Measurements from ENCODE around the gene TRIM46. TPM values are rescaled to one million over a fixed set of nuclear protein-coding genes. Genes with fewer than 3 reads are reported as not detected.
"Not testable (repeated sequence)": the region's sequence is repeated elsewhere in the genome, so short reads cannot be mapped to it uniquely, and the experiment has no call there.

The TRIM46 gene
- total RNA-seq, 1 donor from 2014 or later, result 15.2 TPM

GRCh38 chr1:155135415-155136028, 38.1 kb upstream of the TRIM46 start, which contains the start of gene SLC50A1:
SLC50A1 (plus strand) TSS chr1:155135852; CDS start chr1:155135912, 60 bp downstream.
- intact Hi-C loops (cut with micrococcal nuclease), result loop anchor here (1.0 to 2.0 kb wide), 3 partner anchors 37 to 72 kb away; partner anchors contain the start of genes EFNA4, KRTCAP2 and TRIM46

- intact Hi-C loops (cut with micrococcal nuclease), result no loop called here
Measured at GRCh38 chr1:155136748-155137147, 36.9 kb upstream of the TRIM46 start.

- intact Hi-C loops (cut with micrococcal nuclease), result no loop called here
Measured at GRCh38 chr1:155137154-155137949, 36.3 kb upstream of the TRIM46 start.

DNA sequence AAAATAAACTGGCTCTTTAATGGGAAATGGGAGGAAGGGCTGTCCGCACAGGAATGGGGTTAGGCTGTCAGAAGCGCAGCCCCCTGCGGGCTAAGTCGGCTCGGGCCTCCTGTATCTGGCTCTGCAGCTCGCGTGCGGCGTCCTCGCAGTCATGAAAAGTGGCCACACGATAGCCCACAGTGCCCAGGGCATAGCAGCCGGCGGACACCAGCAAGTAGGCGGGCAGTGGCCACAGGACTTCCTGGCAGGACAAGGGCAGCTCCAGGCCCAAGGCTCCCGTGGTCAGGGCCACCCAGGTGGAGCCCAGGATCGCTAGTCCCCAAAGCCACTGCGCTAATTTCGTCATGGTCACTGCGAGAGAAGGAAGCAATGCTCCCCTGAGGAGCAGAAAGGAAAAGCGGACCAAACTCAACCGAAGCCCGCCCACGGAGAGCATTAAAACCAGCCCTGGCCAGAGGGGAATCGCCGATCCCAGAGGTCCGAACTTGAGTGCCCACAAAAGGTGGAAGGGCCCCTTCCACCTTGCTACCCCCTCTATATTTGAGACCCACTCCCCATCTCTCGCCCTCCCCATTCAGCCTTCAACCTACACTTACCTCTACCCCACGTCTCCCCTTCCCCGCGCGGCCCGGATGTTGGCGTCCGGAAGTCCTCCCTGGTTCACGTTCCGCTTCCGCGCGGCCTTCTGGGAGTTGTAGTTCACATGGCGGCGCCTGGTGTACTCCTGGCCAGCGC, 33.6 kb upstream of the TRIM46 start, which contains the start of gene DPM3:
Gene DPM3, minus strand, starts transcription at position 637 of the 735 bp plus-strand sequence. Its CDS starts 291 bp downstream, at position 346.
- intact Hi-C loops (cut with micrococcal nuclease), result no loop called here

- intact Hi-C loops (cut with micrococcal nuclease), result no loop called here
Measured at GRCh38 chr1:155140630-155140953, 33.1 kb upstream of the TRIM46 start.

DNA sequence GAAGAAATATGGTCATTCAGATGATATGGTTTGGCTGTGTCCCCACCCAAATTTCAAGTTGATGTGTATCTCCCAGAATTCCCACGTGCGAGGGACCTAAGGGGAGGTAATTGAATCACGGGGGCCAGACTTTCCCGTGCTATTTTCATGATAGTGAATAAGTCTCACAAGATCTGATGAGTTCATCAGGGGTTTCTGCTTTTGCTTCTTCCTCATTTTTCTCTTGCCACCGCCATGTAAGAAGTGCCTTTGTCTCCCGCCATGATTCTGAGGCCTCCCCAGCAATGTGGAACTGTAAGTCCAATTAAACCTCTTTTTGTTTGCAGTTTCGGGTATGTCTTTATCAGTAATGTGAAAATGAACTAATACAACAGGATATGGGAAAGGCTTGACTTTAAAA, 31.9 kb upstream of the TRIM46 start:
- intact Hi-C loops (cut with micrococcal nuclease), result no loop called here

DNA sequence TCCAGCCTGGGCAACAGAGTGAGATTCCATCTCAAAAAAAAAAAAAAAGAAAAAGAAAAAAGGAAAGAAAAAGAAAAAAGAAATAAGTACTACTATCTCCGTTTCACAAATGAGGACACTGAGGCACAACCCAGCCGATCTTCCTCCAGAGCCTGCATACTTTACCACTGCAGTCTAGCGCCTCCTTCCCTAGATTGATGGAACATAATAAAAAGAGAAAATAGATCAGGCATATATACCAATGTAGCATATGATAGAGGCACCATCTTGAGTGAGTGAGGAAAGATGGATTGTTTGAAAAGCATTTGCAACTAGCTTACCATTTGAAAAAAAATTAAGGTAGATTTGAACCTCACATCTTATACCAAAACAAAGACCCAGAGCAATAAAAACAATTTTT, 28.2 kb upstream of the TRIM46 start:
- intact Hi-C loops (cut with micrococcal nuclease), result no loop called here

- intact Hi-C loops (cut with micrococcal nuclease), result not testable (repeated sequence)
Measured at GRCh38 chr1:155155996-155156643, 17.5 kb upstream of the TRIM46 start.

DNA sequence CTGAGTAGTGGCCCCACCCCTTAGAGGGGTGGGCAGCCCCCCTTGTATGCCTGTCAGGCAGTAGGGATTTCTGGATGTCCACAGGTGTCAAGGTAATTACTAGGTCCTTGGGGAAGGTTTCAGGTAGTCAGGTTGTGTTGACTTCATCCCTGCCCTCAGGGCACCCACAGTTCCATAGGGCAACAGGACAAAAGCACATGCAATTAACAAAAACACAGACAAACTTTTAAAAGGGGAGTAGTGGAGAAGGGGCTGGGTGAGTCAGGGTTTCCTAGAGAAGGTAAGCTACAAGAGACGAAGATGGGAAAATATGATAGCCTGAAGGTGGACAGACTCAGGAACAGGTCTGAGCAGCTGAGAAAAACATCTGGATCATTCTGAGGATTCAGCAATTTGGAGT, 14.7 kb upstream of the TRIM46 start:
- intact Hi-C loops (cut with micrococcal nuclease), result no loop called here

DNA sequence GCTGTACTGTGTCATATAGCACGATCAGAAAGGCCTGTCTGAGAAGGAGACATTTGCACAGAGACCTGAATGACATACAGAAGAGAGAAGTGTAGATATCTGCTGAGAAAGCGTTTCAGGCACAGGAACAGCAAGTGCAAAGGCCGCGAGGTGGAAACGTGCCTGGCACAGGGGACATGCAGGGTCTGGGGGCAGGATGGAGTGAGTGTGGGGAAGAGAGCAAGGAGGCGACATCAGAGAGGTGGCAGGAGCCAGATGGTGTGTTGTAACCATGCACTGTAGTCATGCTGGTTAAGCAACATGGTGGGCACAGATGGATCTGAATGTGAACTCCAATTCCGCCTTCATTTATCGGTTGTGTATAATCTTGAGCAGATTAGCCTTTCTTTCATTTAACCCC, 13.5 kb upstream of the TRIM46 start:
- intact Hi-C loops (cut with micrococcal nuclease), result no loop called here

GRCh38 chr1:155162631-155163030, 11.0 kb upstream of the TRIM46 start:
- intact Hi-C loops (cut with micrococcal nuclease), result not testable (repeated sequence)

DNA sequence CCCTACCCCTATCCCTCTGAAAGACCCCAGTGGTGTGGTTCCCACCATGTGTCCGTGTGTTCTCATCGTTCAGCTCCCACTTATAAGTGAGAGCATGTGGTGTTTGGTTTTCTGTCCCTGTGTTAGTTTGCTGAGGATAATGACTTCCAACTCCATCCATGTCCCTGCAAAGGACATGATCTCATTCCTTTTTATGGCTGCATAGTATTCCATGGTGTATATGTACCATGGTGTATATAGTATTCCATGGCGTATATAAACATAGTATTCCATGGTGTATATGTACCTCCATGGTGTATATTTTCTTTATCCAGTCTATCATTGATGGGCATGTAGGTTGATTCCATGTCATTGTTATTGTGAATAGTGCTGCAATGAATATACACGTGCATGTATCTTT, 9.9 kb upstream of the TRIM46 start:
- intact Hi-C loops (cut with micrococcal nuclease), result not testable (repeated sequence)

DNA sequence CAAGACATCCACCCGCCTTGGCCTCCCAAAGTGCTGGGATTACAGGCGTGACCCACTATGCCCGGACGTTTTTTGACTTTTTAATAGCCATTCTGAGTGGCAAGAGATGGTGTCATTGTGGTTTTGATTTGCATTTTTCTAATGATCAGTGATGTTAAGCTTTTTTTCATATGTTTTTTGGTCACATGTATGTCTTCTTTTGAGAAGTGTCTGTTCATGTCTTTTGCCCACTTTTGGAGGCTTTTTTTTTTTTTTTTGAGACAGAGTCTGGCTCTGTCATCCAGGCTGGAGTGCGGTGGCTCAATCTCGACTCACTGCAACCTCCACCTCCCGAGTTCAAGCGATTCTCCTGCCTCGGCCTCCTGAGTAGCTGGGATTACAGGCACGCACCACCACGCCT, 9.0 kb upstream of the TRIM46 start:
- intact Hi-C loops (cut with micrococcal nuclease), result not testable (repeated sequence)

- intact Hi-C loops (cut with micrococcal nuclease), result no loop called here
Measured at GRCh38 chr1:155166051-155166470, 7.6 kb upstream of the TRIM46 start.

DNA sequence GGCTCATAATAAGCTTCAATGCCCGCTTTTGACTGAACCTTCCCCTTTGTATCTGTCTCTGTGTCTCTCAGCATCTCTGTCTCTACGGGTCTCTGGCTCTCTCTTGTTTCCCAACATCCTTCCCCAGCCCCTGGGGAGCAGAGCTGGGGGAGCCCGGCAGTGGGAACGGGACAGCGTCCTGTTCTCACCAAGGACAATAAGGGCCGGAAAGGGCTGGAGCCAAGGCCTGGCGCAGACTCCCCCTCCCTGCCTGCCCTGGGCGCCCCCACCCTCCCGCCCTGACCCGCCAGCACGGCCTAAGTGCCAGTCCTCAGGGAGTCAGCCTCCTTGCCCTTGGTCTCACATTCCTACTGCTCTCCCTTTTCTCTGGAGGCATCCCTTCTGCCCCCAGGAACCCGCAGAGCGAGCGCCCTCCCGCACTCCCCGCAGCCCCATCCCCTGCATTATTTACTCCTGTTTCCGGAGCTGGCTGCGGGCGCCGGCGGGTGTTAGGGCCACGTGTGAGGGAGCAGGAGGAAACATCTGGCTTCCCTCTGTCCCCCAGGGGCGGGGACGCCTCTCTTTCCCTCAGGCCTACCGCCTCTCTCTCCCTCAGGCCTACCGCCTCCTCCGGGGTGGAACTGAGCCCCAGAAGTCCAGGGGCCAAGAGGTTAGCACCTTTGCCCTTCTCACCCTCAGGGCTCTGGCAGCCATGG, 7.0 kb upstream of the TRIM46 start:
- intact Hi-C loops (cut with micrococcal nuclease), result loop anchor here (1.0 kb wide), 1 partner anchor 75 kb away; no protein-coding TSS in a partner anchor

- intact Hi-C loops (cut with micrococcal nuclease), result loop anchor here (1.0 kb wide), 2 partner anchors 73 to 76 kb away; no protein-coding TSS in a partner anchor
Measured at GRCh38 chr1:155167166-155168104, 6.2 kb upstream of the TRIM46 start.

DNA sequence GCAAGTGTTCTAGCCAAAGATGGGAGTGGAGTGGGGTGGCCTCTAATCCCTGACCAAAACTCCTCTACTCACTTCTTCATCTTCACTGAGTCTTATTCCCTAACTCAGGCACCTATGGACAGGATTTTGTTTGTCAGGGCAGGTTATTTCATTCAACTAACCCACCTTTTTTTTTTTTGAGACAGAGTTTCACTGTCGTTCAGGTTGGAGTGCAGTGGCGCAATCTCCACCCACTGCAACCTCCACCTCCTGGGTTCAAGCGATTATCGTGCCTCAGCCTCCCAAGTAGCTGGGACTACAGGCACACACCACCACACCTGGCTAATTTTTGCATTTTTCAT, 5.6 kb upstream of the TRIM46 start:
- intact Hi-C loops (cut with micrococcal nuclease), result loop anchor here (1.0 kb wide), 1 partner anchor 74 kb away; no protein-coding TSS in a partner anchor

DNA sequence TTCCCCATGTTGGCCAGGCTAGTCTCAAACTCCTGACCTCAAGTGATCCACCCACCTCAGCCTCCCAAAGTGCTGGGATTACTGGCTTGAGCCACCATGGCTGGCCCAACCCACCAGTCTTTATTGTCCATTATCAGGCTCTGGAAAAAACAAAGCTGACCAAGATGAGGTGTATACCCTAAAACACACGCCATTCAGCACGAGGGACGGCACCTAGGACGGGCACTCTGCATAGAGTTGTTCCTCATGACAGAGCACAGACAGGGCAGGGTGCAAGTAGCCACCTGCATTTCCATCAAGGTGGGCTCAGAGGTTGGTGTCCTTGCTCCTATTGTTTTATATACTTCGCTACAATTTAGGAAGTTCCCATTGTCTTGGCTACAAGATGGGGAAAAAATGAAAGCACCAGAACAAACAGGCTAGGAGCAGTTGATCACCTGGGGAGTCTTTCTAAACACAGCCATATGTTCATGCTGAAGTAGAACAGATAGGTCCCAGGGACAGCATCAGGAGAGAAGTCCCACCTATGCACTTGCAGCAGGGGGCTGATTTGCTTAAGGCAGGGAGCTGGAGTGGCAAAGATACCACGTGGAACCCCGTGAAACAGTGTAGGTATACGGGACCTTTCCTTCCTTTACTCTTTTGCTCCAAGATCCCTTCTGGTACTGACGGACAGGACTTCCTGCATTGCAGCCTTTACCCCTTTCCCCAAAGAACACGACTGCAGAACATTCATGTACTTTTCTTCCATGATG, 5.0 kb upstream of the TRIM46 start:
- intact Hi-C loops (cut with micrococcal nuclease), result loop anchor here (1.0 kb wide), 1 partner anchor 74 kb away; no protein-coding TSS in a partner anchor

DNA sequence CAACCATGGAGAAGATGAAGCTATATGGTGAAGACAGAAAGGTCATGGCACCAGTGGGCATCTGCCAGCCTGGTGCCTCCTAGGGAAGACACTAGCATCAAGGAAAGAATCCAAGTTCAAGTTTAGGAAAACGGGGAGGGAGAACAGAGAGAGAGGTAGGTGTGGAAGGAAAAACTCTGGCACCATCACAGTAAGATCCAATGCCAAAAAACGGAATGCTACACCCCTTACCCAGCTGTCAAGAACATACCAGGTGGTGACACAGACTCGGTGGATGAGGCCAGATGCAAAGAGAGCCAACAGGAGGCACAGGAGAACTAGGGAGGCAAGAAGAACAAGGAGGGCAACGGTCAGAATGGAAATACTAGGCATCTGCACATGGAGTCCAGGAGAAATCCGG, 4.1 kb upstream of the TRIM46 start:
- intact Hi-C loops (cut with micrococcal nuclease), result no loop called here

Measured in T-helper 2 cell treated with Interferon-gamma antibody and Interleukin-4, amounts not matched to agents 100 ng/mL and 5 ng/mL, for 36 hours (primary cell).